HepG2 (cell line): ENCODE data around the gene C11orf42. TPM values are rescaled to one million over a fixed set of nuclear protein-coding genes. Genes with fewer than 3 reads are reported as not detected.

Experiments
- ADNP ChIP-seq: sonication (generic); formaldehyde crosslinking; IDR thresholded peaks from 2 replicates; pipeline ENCODE4 v1.4.0; 2020; ENCODE audit warnings: missing genetic modification reagents
- CEBPG ChIP-seq: IDR thresholded peaks from 2 replicates; pipeline ENCODE4 v1.6.1; 2016
- CEBPZ ChIP-seq: IDR thresholded peaks from 2 replicates; pipeline ENCODE4 v1.6.1; 2012; ENCODE audit warnings: low read length, improper control_type of control experiment
- HDAC6 ChIP-seq: fragments of 200-600 bp; sonication (generic); IDR thresholded peaks from 2 replicates; pipeline ENCODE4 v1.7.0; 2017; ENCODE audit warnings: mild to moderate bottlenecking, antibody characterized with exemption, low read length, low read depth
- HNF4G ChIP-seq, 2 experiments: sonication (generic) in 1 of 2; formaldehyde crosslinking in 1 of 2; IDR thresholded peaks; 2 replicates each; pipeline versions ENCODE4 v1.4.0 to v1.6.1; 2011 to 2020; ENCODE audit warnings: borderline replicate concordance in 2 of 2, low read depth in 2 of 2, mild to moderate bottlenecking in 2 of 2, low read length in 1 of 2, missing genetic modification reagents in 1 of 2, moderate library complexity in 1 of 2
- HOXD1 ChIP-seq: sonication (generic); formaldehyde crosslinking; IDR thresholded peaks from 2 replicates; pipeline ENCODE4 v1.5.0; 2020; ENCODE audit warnings: missing genetic modification reagents
- NFE2L2 ChIP-seq: fragments of 150-350 bp; IDR thresholded peaks from 2 replicates; pipeline ENCODE4 v1.6.1; 2014; ENCODE audit warnings: low read length
- PCBP1 ChIP-seq: fragments of 200-400 bp; formaldehyde crosslinking; IDR thresholded peaks from 2 replicates; pipeline ENCODE4 v1.6.1; 2017; ENCODE audit warnings: mild to moderate bottlenecking, low read depth, low read length, borderline replicate concordance
- REL ChIP-seq: sonication (generic); formaldehyde crosslinking; conservative IDR thresholded peaks from 2 replicates; pipeline ENCODE4 v1.8.0; 2022; ENCODE audit warnings: mild to moderate bottlenecking, missing genetic modification reagents, moderate library complexity
- REPIN1 ChIP-seq: sonication (generic); formaldehyde crosslinking; IDR thresholded peaks from 2 replicates; pipeline ENCODE4 v1.8.0; 2022; ENCODE audit warnings: missing genetic modification reagents, low read depth, mild to moderate bottlenecking, borderline replicate concordance
- RNF2 ChIP-seq: fragments of 450-650 bp; conservative IDR thresholded peaks from 2 replicates; pipeline ENCODE4 v1.6.1; 2016; ENCODE audit warnings: low read depth
- SNAI1 ChIP-seq: sonication (generic); formaldehyde crosslinking; IDR thresholded peaks from 2 replicates; pipeline ENCODE4 v1.5.0; 2020; ENCODE audit warnings: mild to moderate bottlenecking, missing genetic modification reagents, borderline replicate concordance
- TSC22D2 ChIP-seq: sonication (generic); formaldehyde crosslinking; IDR thresholded peaks from 2 replicates; pipeline ENCODE4 v1.5.1; 2020; ENCODE audit warnings: missing genetic modification reagents, mild to moderate bottlenecking, borderline replicate concordance
- ZBTB21 ChIP-seq: sonication (generic); formaldehyde crosslinking; IDR thresholded peaks from 2 replicates; pipeline ENCODE4 v1.4.0; 2020; ENCODE audit warnings: missing genetic modification reagents
- ZBTB25 ChIP-seq: IDR thresholded peaks from 2 replicates; pipeline ENCODE4 v1.6.1; 2018; ENCODE audit warnings: missing genetic modification reagents
- ZBTB7A ChIP-seq: sonication (generic); formaldehyde crosslinking; IDR thresholded peaks from 2 replicates; pipeline ENCODE4 v1.8.0; 2022; ENCODE audit warnings: mild to moderate bottlenecking, missing genetic modification reagents
- ZNF30 ChIP-seq: sonication (generic); formaldehyde crosslinking; IDR thresholded peaks from 2 replicates; pipeline ENCODE4 v1.5.0; 2020; ENCODE audit warnings: mild to moderate bottlenecking, missing genetic modification reagents
- ZNF589 ChIP-seq: sonication (generic); formaldehyde crosslinking; conservative IDR thresholded peaks from 2 replicates; pipeline ENCODE4 v1.8.0; 2022; ENCODE audit warnings: mild to moderate bottlenecking, moderate library complexity, missing genetic modification reagents
- ZNF724P ChIP-seq: sonication (generic); formaldehyde crosslinking; IDR thresholded peaks from 2 replicates; pipeline ENCODE4 v1.8.0; 2022; ENCODE audit warnings: missing genetic modification reagents, borderline replicate concordance
- ZNF773 ChIP-seq: sonication (generic); formaldehyde crosslinking; IDR thresholded peaks from 2 replicates; pipeline ENCODE4 v1.4.0; 2020; ENCODE audit warnings: missing genetic modification reagents, borderline replicate concordance
- polyA plus RNA-seq, 8 experiments: library from polyadenylated mRNA; depleted of rRNA in 3 of 8; stranded (reverse) in 7 of 8; unstranded in 1 of 8; fragments of >200 nt; fragmentation: Illumina TruSeq in 4 of 8; extraction: Trizol in 4 of 8; gene quantifications; 2 replicates each; pipeline versions ENCODE4 v1.2.1 to v1.2.3, GENCODE V29; 2011 to 2016; ENCODE audit warnings: low read depth in 4 of 8, missing spikeins in 1 of 8, mixed read lengths in 1 of 8; ENCODE audit not compliant: insufficient read depth in 1 of 8
- total RNA-seq, 5 experiments: library from RNA; depleted of rRNA; stranded (reverse); fragments of >200 nt; fragmentation: Illumina TruSeq; extraction: Trizol; gene quantifications; 2 replicates each; pipeline ENCODE4 v1.2.3, GENCODE V29; 2016; ENCODE audit warnings: low read depth in 1 of 5
- TF ChIP-seq, protein P1 (sequence below): sonication (generic); formaldehyde crosslinking; IDR thresholded peaks from 2 replicates; pipeline ENCODE4 v1.8.1; 2023; ENCODE audit warnings: mild to moderate bottlenecking, missing genetic modification reagents, borderline replicate concordance
- TF ChIP-seq, protein P2 (sequence below): sonication (generic); formaldehyde crosslinking; IDR thresholded peaks from 2 replicates; pipeline ENCODE4 v1.5.0; 2020; ENCODE audit warnings: mild to moderate bottlenecking, missing genetic modification reagents
- TF ChIP-seq, protein P3 (sequence below): sonication (generic); formaldehyde crosslinking; IDR thresholded peaks from 2 replicates; pipeline ENCODE4 v1.5.0; 2020; ENCODE audit warnings: missing genetic modification reagents

C11orf42 gene
- total and polyA plus RNA-seq, 2 of the 13 experiments (the other 11 are each of a cell fraction or from before 2014, with no cell fraction given), result not detected

GRCh38 chr11:6234387-6235107, 29.2 kb downstream of the C11orf42 start, which contains the start of gene FHIP1B (continued):
- TF ChIP-seq CEBPG (peak; percentile 53; the same call in 1 of the 2 replicates), ZBTB7A (CRISPR knock-in tag) (no peak), NFE2L2 (no peak), ZNF30 (CRISPR knock-in tag) (no peak), ZNF773 (CRISPR knock-in tag) (no peak), HDAC6 (no peak), HNF4G (IDR thresholded peaks at IDR 0.05; ENCODE audit: borderline replicate concordance, low read depth, low read length) (no peak), HNF4G (CRISPR knock-in tag; IDR thresholded peaks at IDR 0.05; ENCODE audit: borderline replicate concordance, low read depth) (no peak), REPIN1 (CRISPR knock-in tag) (no peak), ZBTB21 (CRISPR knock-in tag) (no peak), RNF2 (no peak; the same call in 1 of the 2 replicates), ZNF724P (0 out of 2 replicates have a peak, but pooled peaks have one; percentile 60), SNAI1 (no peak), PCBP1 (no peak), TSC22D2 (CRISPR knock-in tag) (no peak), ZNF589 (CRISPR knock-in tag) (no peak), HOXD1 (CRISPR knock-in tag) (no peak), ADNP (CRISPR knock-in tag) (no peak), REL (CRISPR knock-in tag) (no peak), ZBTB25 (CRISPR knock-in tag) (no peak), CEBPZ (no peak)
- TF ChIP-seq, protein P1, sequence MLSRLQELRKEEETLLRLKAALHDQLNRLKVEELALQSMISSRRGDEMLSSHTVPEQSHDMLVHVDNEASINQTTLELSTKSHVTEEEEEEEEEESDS (CRISPR knock-in tag), result no peak
- TF ChIP-seq, protein P2, sequence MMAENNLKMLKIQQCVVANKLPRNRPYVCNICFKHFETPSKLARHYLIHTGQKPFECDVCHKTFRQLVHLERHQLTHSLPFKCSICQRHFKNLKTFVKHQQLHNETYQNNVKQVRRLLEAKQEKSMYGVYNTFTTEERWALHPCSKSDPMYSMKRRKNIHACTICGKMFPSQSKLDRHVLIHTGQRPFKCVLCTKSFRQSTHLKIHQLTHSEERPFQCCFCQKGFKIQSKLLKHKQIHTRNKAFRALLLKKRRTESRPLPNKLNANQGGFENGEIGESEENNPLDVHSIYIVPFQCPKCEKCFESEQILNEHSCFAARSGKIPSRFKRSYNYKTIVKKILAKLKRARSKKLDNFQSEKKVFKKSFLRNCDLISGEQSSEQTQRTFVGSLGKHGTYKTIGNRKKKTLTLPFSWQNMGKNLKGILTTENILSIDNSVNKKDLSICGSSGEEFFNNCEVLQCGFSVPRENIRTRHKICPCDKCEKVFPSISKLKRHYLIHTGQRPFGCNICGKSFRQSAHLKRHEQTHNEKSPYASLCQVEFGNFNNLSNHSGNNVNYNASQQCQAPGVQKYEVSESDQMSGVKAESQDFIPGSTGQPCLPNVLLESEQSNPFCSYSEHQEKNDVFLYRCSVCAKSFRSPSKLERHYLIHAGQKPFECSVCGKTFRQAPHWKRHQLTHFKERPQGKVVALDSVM, result no peak
- TF ChIP-seq, protein P3, sequence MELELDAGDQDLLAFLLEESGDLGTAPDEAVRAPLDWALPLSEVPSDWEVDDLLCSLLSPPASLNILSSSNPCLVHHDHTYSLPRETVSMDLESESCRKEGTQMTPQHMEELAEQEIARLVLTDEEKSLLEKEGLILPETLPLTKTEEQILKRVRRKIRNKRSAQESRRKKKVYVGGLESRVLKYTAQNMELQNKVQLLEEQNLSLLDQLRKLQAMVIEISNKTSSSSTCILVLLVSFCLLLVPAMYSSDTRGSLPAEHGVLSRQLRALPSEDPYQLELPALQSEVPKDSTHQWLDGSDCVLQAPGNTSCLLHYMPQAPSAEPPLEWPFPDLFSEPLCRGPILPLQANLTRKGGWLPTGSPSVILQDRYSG, result no peak
